HepG2 (cell line): ENCODE data around the gene BCAN. TPM values are rescaled to one million over a fixed set of nuclear protein-coding genes. Genes with fewer than 3 reads are reported as not detected.

ENCODE experiments used
- ATAC-seq: fragments of 200-7000 bp; cut with Tn5 transposase; 3 replicates; pipeline ENCODE4 v1.9.1; 2020; ENCODE audit warnings: mild to moderate bottlenecking, moderate library complexity
- BruUV-seq: library from RNA; stranded (reverse); fragments of 400-500 nt; replicated peaks from 2 replicates; lab custom pipeline; 2021; lab: Mats Ljungman, UMichigan
- CTCF ChIA-PET: fragments of 300-600 bp; formaldehyde crosslinking; extraction: SDS; loops from one replicate; lab custom pipeline; 2021; ENCODE audit warnings: low total read pairs, inconsistent platforms, low intra/inter-chr PET ratio; lab: Yijun Ruan, JAX
- POLR2A ChIA-PET: fragments of 350-600 bp; sonication (Branson Sonifier 250); formaldehyde crosslinking; loops from one replicate; lab custom pipeline; 2020; ENCODE audit warnings: antibody characterized with exemption, inconsistent platforms; lab: Yijun Ruan, JAX
- DNase-seq: peaks from one replicate; pipeline ENCODE4 v3.0.0-alpha.2; 2015; ENCODE audit warnings: low spot score
- FAIRE-seq: peaks from 3 replicates; lab custom pipeline; 2011; peaks lifted over from hg19 to GRCh38; lab: Jason Lieb, UNC
- H2AFZ ChIP-seq: one replicate; pipeline ENCODE4 v1.6.1; 2011; ENCODE audit warnings: low read length, inconsistent platforms
- H3K27ac ChIP-seq: fragments of 300-600 bp; 3 replicates; pipeline ENCODE4 v1.8.0; 2011; ENCODE audit warnings: mixed run types, mild to moderate bottlenecking, mixed read lengths, low read length, inconsistent platforms; ENCODE audit not compliant: insufficient read depth; ENCODE audit errors: extremely low read length
- H3K27me3 ChIP-seq, 2 experiments: fragments of 200-600 bp in 1 of 2; 2 replicates in 1 of 2; 3 replicates in 1 of 2; pipeline versions ENCODE4 v1.6.0 to v1.8.0; 2011; ENCODE audit warnings: low read length in 2 of 2, mild to moderate bottlenecking in 2 of 2, moderate library complexity in 2 of 2, inconsistent platforms in 1 of 2; ENCODE audit not compliant: insufficient read depth in 2 of 2, control insufficient read depth in 1 of 2
- H3K36me3 ChIP-seq, 2 experiments: fragments of 200-600 bp in 1 of 2; replicated peaks in 1 of 2; 2 replicates in 1 of 2; 3 replicates in 1 of 2; pipeline versions ENCODE4 v1.5.1 to v1.8.0; 2011; ENCODE audit warnings: low read length in 2 of 2, inconsistent platforms in 1 of 2; ENCODE audit not compliant: insufficient read depth in 2 of 2, control insufficient read depth in 1 of 2
- H3K4me1 ChIP-seq: 2 replicates; pipeline ENCODE4 v1.5.1; 2012; ENCODE audit warnings: low read length, inconsistent platforms; ENCODE audit not compliant: insufficient read depth
- H3K4me2 ChIP-seq: 2 replicates; pipeline ENCODE4 v1.6.0; 2011; ENCODE audit warnings: low read depth, low read length, inconsistent platforms
- H3K4me3 ChIP-seq, 3 experiments: fragments of 200-600 bp in 1 of 3; sonication (generic), shearing (Covaris generic) in 1 of 3; replicated peaks in 1 of 3; 2 replicates each; pipeline ENCODE4 v1.5.1; 2011 to 2016; ENCODE audit warnings: low read length in 3 of 3, inconsistent platforms in 2 of 3, low read depth in 2 of 3, mild to moderate bottlenecking in 2 of 3, control low read depth in 1 of 3, mixed read lengths in 1 of 3; ENCODE audit not compliant: insufficient read depth in 1 of 3
- H3K79me2 ChIP-seq: one replicate; pipeline ENCODE4 v1.6.1; 2011; ENCODE audit warnings: low read length, inconsistent platforms; ENCODE audit not compliant: insufficient read depth
- H3K9ac ChIP-seq: 2 replicates; pipeline ENCODE4 v1.6.0; 2011; ENCODE audit warnings: mild to moderate bottlenecking, low read depth, low read length, inconsistent platforms; ENCODE audit not compliant: insufficient read depth
- H3K9me3 ChIP-seq: 2 replicates; pipeline ENCODE4 v1.5.1; 2012; ENCODE audit warnings: mild to moderate bottlenecking, low read length
- H4K20me1 ChIP-seq: 2 replicates; pipeline ENCODE4 v1.6.0; 2011; ENCODE audit warnings: inconsistent platforms, mild to moderate bottlenecking, low read length, moderate library complexity; ENCODE audit not compliant: insufficient read depth
- HNF4A ChIP-seq: sonication (generic); formaldehyde crosslinking; IDR thresholded peaks from 2 replicates; pipeline ENCODE4 v1.4.0; 2020; ENCODE audit warnings: missing genetic modification reagents
- KLF13 ChIP-seq: sonication (generic); formaldehyde crosslinking; IDR thresholded peaks from 2 replicates; pipeline ENCODE4 v1.4.0; 2020; ENCODE audit warnings: mild to moderate bottlenecking, missing genetic modification reagents
- MEIS2 ChIP-seq: sonication (generic); formaldehyde crosslinking; IDR thresholded peaks from 2 replicates; pipeline ENCODE4 v1.9.0; 2021; ENCODE audit warnings: mild to moderate bottlenecking, missing genetic modification reagents
- NONO ChIP-seq, 2 experiments: fragments of 450-650 bp in 1 of 2; sonication (generic) in 1 of 2; formaldehyde crosslinking in 1 of 2; IDR thresholded peaks in 1 of 2; conservative IDR thresholded peaks in 1 of 2; 2 replicates each; pipeline versions ENCODE4 v1.6.1 to v1.8.0; 2017 to 2022; ENCODE audit warnings: mild to moderate bottlenecking in 1 of 2, missing genetic modification reagents in 1 of 2, moderate library complexity in 1 of 2
- POLR2AphosphoS2 ChIP-seq: IDR thresholded peaks from 2 replicates; pipeline ENCODE4 v1.6.1; 2011; ENCODE audit warnings: low read depth, low read length, improper control_type of control experiment
- SIX4 ChIP-seq: sonication (generic); formaldehyde crosslinking; IDR thresholded peaks from 2 replicates; pipeline ENCODE4 v1.4.0; 2020; ENCODE audit warnings: missing genetic modification reagents
- YY1 ChIP-seq: IDR thresholded peaks from 2 replicates; pipeline ENCODE4 v1.6.1; 2011; ENCODE audit warnings: low read length, low read depth, moderate library complexity, mild to moderate bottlenecking; ENCODE audit not compliant: insufficient read depth, insufficient replicate concordance
- ZBTB26 ChIP-seq: IDR thresholded peaks from 2 replicates; pipeline ENCODE4 v1.6.1; 2016; ENCODE audit warnings: missing compliant biosample characterization, missing genetic modification reagents, borderline replicate concordance
- ZFYVE20 ChIP-seq: sonication (generic); formaldehyde crosslinking; IDR thresholded peaks from 2 replicates; pipeline ENCODE4 v1.8.0; 2023; ENCODE audit warnings: low read depth, mild to moderate bottlenecking, moderate library complexity, missing genetic modification reagents, borderline replicate concordance
- ZNF350 ChIP-seq: sonication (generic); formaldehyde crosslinking; IDR thresholded peaks from 2 replicates; pipeline ENCODE4 v1.4.0; 2020; ENCODE audit warnings: mild to moderate bottlenecking, low read depth, missing genetic modification reagents, borderline replicate concordance
- ZNF800 ChIP-seq: sonication (generic); formaldehyde crosslinking; IDR thresholded peaks from 2 replicates; pipeline ENCODE4 v1.4.0; 2020; ENCODE audit warnings: missing genetic modification reagents
- WGBS: methylation state at CpG from one replicate; pipeline ENCODE4 v1.1.6; 2017; ENCODE audit warnings: low lambda C conversion rate; 5-methylcytosine and 5-hydroxymethylcytosine counted together
- in situ Hi-C: cut with HindIII; loops from 2 replicates; pipeline ENCODE4 v1.10.0; 2017; ENCODE audit warnings: low pct_unique_long_range_greater_than_20kb; ENCODE audit not compliant: extremely low pct_ligation_motif_present
- intact Hi-C: fragments of 100-400 bp; cut with micrococcal nuclease; formaldehyde crosslinking; loops from one replicate; pipeline ENCODE4 v1.10.0; 2022; ENCODE audit not compliant: unreplicated experiment
- polyA plus RNA-seq, 8 experiments: library from polyadenylated mRNA; depleted of rRNA in 3 of 8; stranded (reverse) in 7 of 8; unstranded in 1 of 8; fragments of >200 nt; fragmentation: Illumina TruSeq in 4 of 8; extraction: Trizol in 4 of 8; gene quantifications; 2 replicates each; pipeline versions ENCODE4 v1.2.1 to v1.2.3, GENCODE V29; 2011 to 2016; ENCODE audit warnings: low read depth in 4 of 8, missing spikeins in 1 of 8, mixed read lengths in 1 of 8; ENCODE audit not compliant: insufficient read depth in 1 of 8
- total RNA-seq, 5 experiments: library from RNA; depleted of rRNA; stranded (reverse); fragments of >200 nt; fragmentation: Illumina TruSeq; extraction: Trizol; gene quantifications; 2 replicates each; pipeline ENCODE4 v1.2.3, GENCODE V29; 2016; ENCODE audit warnings: low read depth in 1 of 5
- TF ChIP-seq, protein P1 (sequence below): sonication (generic); formaldehyde crosslinking; IDR thresholded peaks from 2 replicates; pipeline ENCODE4 v1.5.0; 2020; ENCODE audit warnings: missing genetic modification reagents
- TF ChIP-seq, protein P2 (sequence below): sonication (generic); formaldehyde crosslinking; IDR thresholded peaks from 2 replicates; pipeline ENCODE4 v1.5.1; 2020; ENCODE audit warnings: missing genetic modification reagents, mild to moderate bottlenecking, borderline replicate concordance

The BCAN gene
- total and polyA plus RNA-seq, 2 of the 13 experiments (the other 11 are each of a cell fraction or from before 2014, with no cell fraction given), result not detected

DNA sequence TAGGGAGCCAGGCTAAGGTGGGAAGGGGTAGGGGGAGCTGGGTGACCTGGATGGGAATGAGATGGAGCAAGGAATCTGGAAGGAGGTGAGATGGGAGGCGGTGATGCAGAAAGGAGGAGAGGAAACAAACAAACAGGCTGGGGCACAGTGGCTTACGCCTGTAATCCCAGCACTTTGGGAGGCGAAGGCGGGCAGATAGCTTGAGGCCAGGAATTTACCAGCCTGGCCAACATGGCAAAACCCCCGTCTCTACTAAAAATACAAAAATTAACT is 52.7 kb downstream of the BCAN start (continued):
- TF ChIP-seq, protein P1, sequence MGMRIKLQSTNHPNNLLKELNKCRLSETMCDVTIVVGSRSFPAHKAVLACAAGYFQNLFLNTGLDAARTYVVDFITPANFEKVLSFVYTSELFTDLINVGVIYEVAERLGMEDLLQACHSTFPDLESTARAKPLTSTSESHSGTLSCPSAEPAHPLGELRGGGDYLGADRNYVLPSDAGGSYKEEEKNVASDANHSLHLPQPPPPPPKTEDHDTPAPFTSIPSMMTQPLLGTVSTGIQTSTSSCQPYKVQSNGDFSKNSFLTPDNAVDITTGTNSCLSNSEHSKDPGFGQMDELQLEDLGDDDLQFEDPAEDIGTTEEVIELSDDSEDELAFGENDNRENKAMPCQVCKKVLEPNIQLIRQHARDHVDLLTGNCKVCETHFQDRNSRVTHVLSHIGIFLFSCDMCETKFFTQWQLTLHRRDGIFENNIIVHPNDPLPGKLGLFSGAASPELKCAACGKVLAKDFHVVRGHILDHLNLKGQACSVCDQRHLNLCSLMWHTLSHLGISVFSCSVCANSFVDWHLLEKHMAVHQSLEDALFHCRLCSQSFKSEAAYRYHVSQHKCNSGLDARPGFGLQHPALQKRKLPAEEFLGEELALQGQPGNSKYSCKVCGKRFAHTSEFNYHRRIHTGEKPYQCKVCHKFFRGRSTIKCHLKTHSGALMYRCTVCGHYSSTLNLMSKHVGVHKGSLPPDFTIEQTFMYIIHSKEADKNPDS (CRISPR knock-in tag), result no peak
- TF ChIP-seq SIX4 (CRISPR knock-in tag), result no peak
- TF ChIP-seq, all 625 proteins: peak for 0

DNA sequence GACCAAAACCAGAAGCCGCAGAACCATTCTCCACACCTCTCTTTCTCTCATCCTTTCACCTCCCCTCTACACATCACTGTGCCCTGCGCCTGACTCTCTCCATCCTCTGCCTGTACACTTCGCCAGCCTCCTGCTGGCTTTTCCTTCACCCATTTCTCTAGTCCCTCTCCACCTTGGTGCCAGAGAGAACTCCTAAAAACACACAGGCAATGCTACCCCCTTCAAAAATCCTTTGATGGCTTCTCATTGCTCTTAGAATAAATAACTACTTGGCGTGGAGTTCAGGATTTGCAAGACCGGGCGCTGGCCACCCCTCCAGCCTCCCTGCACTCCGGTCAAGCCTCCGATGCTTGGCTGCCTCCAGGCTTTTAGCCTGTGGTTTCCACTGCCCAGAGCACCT is 54.8 kb downstream of the BCAN start:
- no peaks in the 10 kb centered on the region for H3K36me3 ChIP-seq
- 46% methylated on average over 8 of the region's 8 CpGs for WGBS
- H3K79me2 ChIP-seq, result no peaks in the 10 kb centered on the region
- no peak overlapping the region for H3K4me3 ChIP-seq
- TF ChIP-seq, protein P2, sequence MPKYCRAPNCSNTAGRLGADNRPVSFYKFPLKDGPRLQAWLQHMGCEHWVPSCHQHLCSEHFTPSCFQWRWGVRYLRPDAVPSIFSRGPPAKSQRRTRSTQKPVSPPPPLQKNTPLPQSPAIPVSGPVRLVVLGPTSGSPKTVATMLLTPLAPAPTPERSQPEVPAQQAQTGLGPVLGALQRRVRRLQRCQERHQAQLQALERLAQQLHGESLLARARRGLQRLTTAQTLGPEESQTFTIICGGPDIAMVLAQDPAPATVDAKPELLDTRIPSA, result no peak
- TF ChIP-seq ZFYVE20 (CRISPR knock-in tag) (no peak), KLF13 (CRISPR knock-in tag) (no peak), POLR2AphosphoS2 (no peak), NONO (IDR thresholded peaks at IDR 0.05) (no peak), NONO (CRISPR knock-in tag; conservative IDR thresholded peaks at IDR 0.05) (no peak), ZNF800 (CRISPR knock-in tag) (no peak), ZNF350 (CRISPR knock-in tag) (no peak), MEIS2 (no peak), YY1 (no peak), ZBTB26 (CRISPR knock-in tag) (no peak), HNF4A (no peak)
- POLR2A ChIA-PET, result no interaction called here
- H3K9me3 ChIP-seq, result no peaks in the 10 kb centered on the region
- H3K27me3 ChIP-seq, result peaks cover 7 to 51% of the 10 kb centered on the region in 2 experiments; a peak in 4 of 5 replicates
- no peak overlapping the region for H3K4me2 ChIP-seq
- no peak overlapping the region for H3K27ac ChIP-seq
- H2AFZ ChIP-seq, result no peak overlapping the region
- no TSS peak for BruUV-seq
- FAIRE-seq (no peak), ATAC-seq (no peak), DNase-seq (no peak)
- no peaks in the 10 kb centered on the region for H4K20me1 ChIP-seq
- intact Hi-C loops, result no loop called here
- H3K4me1 ChIP-seq, result peaks cover 28% of the 10 kb centered on the region
- CTCF ChIA-PET, result no interaction called here
- in situ Hi-C loops, result loop anchor here (10.0 kb wide), 2 partner anchors 168 to 228 kb away; partner anchors contain the start of genes LRRC71 and NTRK1
- H3K9ac ChIP-seq, result no peak overlapping the region
